Fibroblast of the aortic adventitia (primary cell): Measurements from ENCODE around the gene MTFR2. TPM values are rescaled to one million over a fixed set of nuclear protein-coding genes. Genes with fewer than 3 reads are reported as not detected.

Experiments used
- DNase-seq: peaks from one replicate; pipeline ENCODE4 v3.0.0-alpha.2; 2010; ENCODE audit warnings: low read depth
- H3K4me3 ChIP-seq: 2 replicates; pipeline ENCODE4 v1.5.1; 2011; ENCODE audit warnings: low read depth, mild to moderate bottlenecking, control low read depth, low read length, moderate library complexity
- total RNA-seq: library from RNA; depleted of rRNA; stranded (reverse); fragments of >200 nt; gene quantifications from 2 replicates; pipeline ENCODE4 v1.2.3, GENCODE V29; 2012; ENCODE audit warnings: low replicate concordance
- TF ChIP-seq, protein P1 (sequence below): IDR thresholded peaks from 2 replicates; pipeline ENCODE4 v1.5.1; 2011; ENCODE audit warnings: mild to moderate bottlenecking, low read length, control low read depth, inconsistent platforms; ENCODE audit not compliant: insufficient read depth

The MTFR2 gene
- total RNA-seq, 1 donor: 6.1 TPM

GRCh38 chr6:136189104-136189503 lies 61.0 kb downstream of the MTFR2 start:
- TF ChIP-seq, protein P1, sequence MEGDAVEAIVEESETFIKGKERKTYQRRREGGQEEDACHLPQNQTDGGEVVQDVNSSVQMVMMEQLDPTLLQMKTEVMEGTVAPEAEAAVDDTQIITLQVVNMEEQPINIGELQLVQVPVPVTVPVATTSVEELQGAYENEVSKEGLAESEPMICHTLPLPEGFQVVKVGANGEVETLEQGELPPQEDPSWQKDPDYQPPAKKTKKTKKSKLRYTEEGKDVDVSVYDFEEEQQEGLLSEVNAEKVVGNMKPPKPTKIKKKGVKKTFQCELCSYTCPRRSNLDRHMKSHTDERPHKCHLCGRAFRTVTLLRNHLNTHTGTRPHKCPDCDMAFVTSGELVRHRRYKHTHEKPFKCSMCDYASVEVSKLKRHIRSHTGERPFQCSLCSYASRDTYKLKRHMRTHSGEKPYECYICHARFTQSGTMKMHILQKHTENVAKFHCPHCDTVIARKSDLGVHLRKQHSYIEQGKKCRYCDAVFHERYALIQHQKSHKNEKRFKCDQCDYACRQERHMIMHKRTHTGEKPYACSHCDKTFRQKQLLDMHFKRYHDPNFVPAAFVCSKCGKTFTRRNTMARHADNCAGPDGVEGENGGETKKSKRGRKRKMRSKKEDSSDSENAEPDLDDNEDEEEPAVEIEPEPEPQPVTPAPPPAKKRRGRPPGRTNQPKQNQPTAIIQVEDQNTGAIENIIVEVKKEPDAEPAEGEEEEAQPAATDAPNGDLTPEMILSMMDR: no peak

GRCh38 chr6:136188486-136188885 lies 61.6 kb downstream of the MTFR2 start:
- H3K4me3 ChIP-seq: no peak overlapping the region
- DNase-seq: no peak
- TF ChIP-seq, protein P1: no peak

More at GRCh38 chr6:136189104-136189503, 61.0 kb downstream of the MTFR2 start:
- no peak overlapping the region for H3K4me3 ChIP-seq
- DNase-seq: no peak

- DNase-seq: no peak
- TF ChIP-seq, protein P1: no peak
Measured at GRCh38 chr6:136186363-136186762, 63.7 kb downstream of the MTFR2 start.

GRCh38 chr6:136184738-136185137 lies 65.4 kb downstream of the MTFR2 start:
- no peak for DNase-seq
- H3K4me3 ChIP-seq: no peak overlapping the region
- TF ChIP-seq, protein P1: no peak

More at GRCh38 chr6:136186363-136186762, 63.7 kb downstream of the MTFR2 start:
- H3K4me3 ChIP-seq: no peak overlapping the region

DNA sequence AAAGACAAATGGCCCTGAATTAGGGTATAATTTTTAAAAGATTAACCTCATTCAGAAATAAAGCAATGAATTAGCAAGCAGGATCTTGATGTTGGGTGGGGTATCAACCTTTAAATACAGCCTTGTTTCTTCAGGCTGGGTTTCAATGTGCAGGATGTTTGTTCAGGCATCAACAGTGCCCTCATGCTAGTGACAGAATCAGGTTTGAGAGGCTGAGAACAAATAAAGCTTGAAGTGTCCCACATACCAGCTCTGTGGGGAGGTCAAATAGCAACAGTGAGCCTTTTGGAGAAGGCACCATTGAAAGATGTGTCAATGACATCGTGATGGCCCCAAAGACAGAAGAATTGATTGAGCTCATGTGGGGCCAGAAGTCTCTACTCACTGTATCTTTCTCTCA lies 68.2 kb downstream of the MTFR2 start:
- H3K4me3 ChIP-seq: no peak overlapping the region
- DNase-seq: no peak
- TF ChIP-seq, protein P1: no peak

- no peak overlapping the region for H3K4me3 ChIP-seq
- TF ChIP-seq, protein P1: no peak
- DNase-seq: no peak
Measured at GRCh38 chr6:136181512-136181833, 68.6 kb downstream of the MTFR2 start.

Other genes with a start within 250 kb of the MTFR2 start
- gene BCLAF1, start 39.5 kb upstream of the MTFR2 start, total RNA-seq: 181 and 1,118 TPM in 2 replicates